Measurements from ENCODE around the gene MLH3.

DNA sequence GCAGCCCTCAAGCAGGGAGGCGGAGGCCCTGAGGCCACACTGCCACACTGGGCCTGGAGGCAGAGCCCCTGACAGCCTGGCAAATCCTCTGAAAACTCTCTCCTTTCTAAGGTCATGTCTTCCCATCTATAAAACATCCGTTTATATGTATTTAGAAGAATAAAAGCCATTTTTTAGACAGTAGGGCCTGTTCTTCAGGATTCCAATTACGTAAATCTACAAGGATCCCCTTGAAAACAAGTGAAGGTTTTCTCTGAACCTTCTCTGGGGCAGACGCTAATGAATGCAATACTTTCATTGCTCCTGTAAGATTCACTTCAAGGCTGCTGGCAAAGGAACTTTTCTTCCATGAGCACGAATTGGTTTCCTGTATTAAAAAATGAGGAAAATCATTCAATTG lies 35.8 kb downstream of the MLH3 start:
- TF ChIP-seq FOXM1 (IDR thresholded peaks at IDR 0.05; ENCODE audit: borderline replicate concordance, low read depth): no peak
- TF ChIP-seq, protein P1, sequence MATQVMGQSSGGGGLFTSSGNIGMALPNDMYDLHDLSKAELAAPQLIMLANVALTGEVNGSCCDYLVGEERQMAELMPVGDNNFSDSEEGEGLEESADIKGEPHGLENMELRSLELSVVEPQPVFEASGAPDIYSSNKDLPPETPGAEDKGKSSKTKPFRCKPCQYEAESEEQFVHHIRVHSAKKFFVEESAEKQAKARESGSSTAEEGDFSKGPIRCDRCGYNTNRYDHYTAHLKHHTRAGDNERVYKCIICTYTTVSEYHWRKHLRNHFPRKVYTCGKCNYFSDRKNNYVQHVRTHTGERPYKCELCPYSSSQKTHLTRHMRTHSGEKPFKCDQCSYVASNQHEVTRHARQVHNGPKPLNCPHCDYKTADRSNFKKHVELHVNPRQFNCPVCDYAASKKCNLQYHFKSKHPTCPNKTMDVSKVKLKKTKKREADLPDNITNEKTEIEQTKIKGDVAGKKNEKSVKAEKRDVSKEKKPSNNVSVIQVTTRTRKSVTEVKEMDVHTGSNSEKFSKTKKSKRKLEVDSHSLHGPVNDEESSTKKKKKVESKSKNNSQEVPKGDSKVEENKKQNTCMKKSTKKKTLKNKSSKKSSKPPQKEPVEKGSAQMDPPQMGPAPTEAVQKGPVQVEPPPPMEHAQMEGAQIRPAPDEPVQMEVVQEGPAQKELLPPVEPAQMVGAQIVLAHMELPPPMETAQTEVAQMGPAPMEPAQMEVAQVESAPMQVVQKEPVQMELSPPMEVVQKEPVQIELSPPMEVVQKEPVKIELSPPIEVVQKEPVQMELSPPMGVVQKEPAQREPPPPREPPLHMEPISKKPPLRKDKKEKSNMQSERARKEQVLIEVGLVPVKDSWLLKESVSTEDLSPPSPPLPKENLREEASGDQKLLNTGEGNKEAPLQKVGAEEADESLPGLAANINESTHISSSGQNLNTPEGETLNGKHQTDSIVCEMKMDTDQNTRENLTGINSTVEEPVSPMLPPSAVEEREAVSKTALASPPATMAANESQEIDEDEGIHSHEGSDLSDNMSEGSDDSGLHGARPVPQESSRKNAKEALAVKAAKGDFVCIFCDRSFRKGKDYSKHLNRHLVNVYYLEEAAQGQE (IDR thresholded peaks at IDR 0.05; ENCODE audit: low read depth): no peak
- no peak for TF ChIP-seq TAF1 (IDR thresholded peaks at IDR 0.05; ENCODE audit: low read depth)
- no peak for TF ChIP-seq EP300 (IDR thresholded peaks at IDR 0.05; ENCODE audit: borderline replicate concordance)
- TF ChIP-seq TEAD4 (IDR thresholded peaks at IDR 0.05): no peak

Data from Ishikawa (cell line).